SH-SY5Y (cell line): ENCODE data around the gene DSP.

Experiments
- GATA2 ChIP-seq: IDR thresholded peaks from 2 replicates; pipeline ENCODE4 v1.6.1; 2011; ENCODE audit warnings: mild to moderate bottlenecking, low read depth, low read length
- GATA3 ChIP-seq: IDR thresholded peaks from 2 replicates; pipeline ENCODE4 v1.6.1; 2011; ENCODE audit warnings: low read depth, mild to moderate bottlenecking, low read length, moderate library complexity

Gene DSP

GRCh38 chr6:7624796-7625710, 83.6 kb downstream of the DSP start:
- no peak for TF ChIP-seq GATA2
- no peak for TF ChIP-seq GATA3

GRCh38 chr6:7628479-7628878, 87.0 kb downstream of the DSP start:
- no peak for TF ChIP-seq GATA2
- no peak for TF ChIP-seq GATA3

GRCh38 chr6:7628909-7629308, 87.4 kb downstream of the DSP start:
- TF ChIP-seq GATA2: no peak
- TF ChIP-seq GATA3: no peak

GRCh38 chr6:7629321-7629720, 87.8 kb downstream of the DSP start:
- TF ChIP-seq GATA2 (no peak), GATA3 (no peak)

- TF ChIP-seq GATA2: no peak
- TF ChIP-seq GATA3: no peak
Observed at GRCh38 chr6:7630792-7631191, 89.3 kb downstream of the DSP start.

GRCh38 chr6:7631466-7631865, 90.0 kb downstream of the DSP start:
- TF ChIP-seq GATA2 (no peak), GATA3 (no peak)

- TF ChIP-seq GATA3 (no peak), GATA2 (no peak)
Observed at GRCh38 chr6:7632501-7633290, 91.2 kb downstream of the DSP start.

GRCh38 chr6:7633361-7633760, 91.9 kb downstream of the DSP start:
- no peak for TF ChIP-seq GATA3
- TF ChIP-seq GATA2: no peak

- TF ChIP-seq GATA3 (no peak), GATA2 (no peak)
Observed at GRCh38 chr6:7636151-7636550, 94.7 kb downstream of the DSP start.
